Adrenal gland (tissue), 12 donors: ENCODE results near the gene CDHR5. TPM values are rescaled to one million over a fixed set of nuclear protein-coding genes. Genes with fewer than 3 reads are reported as not detected.

Experiments used
- DNase-seq, 7 donors: peaks; one replicate each; pipeline ENCODE4 v3.0.0-alpha.2; 2019 to 2020
- H3K27ac ChIP-seq, 5 donors: fragments of 200-600 bp; sonication (generic) in 4 of 5; 1 replicate in 3 of 5; 2 replicates in 2 of 5; pipeline versions ENCODE4 v1.5.1 to v1.8.0; 2016 to 2020; ENCODE audit warnings: mild to moderate bottlenecking in 1 of 5
- H3K27me3 ChIP-seq: fragments of 200-600 bp; 2 replicates; pipeline ENCODE4 v1.8.0; 2021
- H3K36me3 ChIP-seq, 2 donors: fragments of 200-600 bp; replicated peaks in 1 of 2; 1 replicate in 1 of 2; 2 replicates in 1 of 2; pipeline versions ENCODE4 v1.5.1 to v1.8.0; 2018 to 2022
- H3K4me1 ChIP-seq, 2 donors: fragments of 200-600 bp; replicated peaks in 1 of 2; 1 replicate in 1 of 2; 2 replicates in 1 of 2; pipeline versions ENCODE4 v1.5.1 to v1.8.0; 2018 to 2021
- H3K4me3 ChIP-seq, 4 donors: fragments of 200-600 bp; sonication (generic) in 3 of 4; one replicate each; pipeline ENCODE4 v1.5.1; 2016 to 2018
- H3K9me3 ChIP-seq, 3 donors: fragments of 200-600 bp; sonication (generic) in 1 of 3; replicated peaks in 1 of 3; 1 replicate in 2 of 3; 2 replicates in 1 of 3; pipeline versions ENCODE4 v1.5.1 to v1.8.0; 2016 to 2021
- CTCF ChIP-seq, 6 experiments: fragments of 450-650 bp in 4 of 6; fragments of 200-600 bp in 2 of 6; sonication (generic) in 1 of 6; IDR thresholded peaks; 1 replicate in 5 of 6; 2 replicates in 1 of 6; pipeline versions ENCODE4 v1.5.1 to v1.8.0; 2016 to 2021; ENCODE audit warnings: antibody characterized with exemption in 6 of 6, mild to moderate bottlenecking in 2 of 6, moderate library complexity in 1 of 6
- POLR2A ChIP-seq, 2 donors: fragments of 450-650 bp; IDR thresholded peaks; one replicate each; pipeline ENCODE4 v1.6.1; 2017; ENCODE audit warnings: antibody characterized with exemption in 2 of 2, mild to moderate bottlenecking in 2 of 2, moderate library complexity in 1 of 2
- WGBS, 4 donors: extraction: QIAGEN DNeasy Blood & Tissue Kit in 2 of 4; methylation state at CpG; one replicate each; pipeline versions ENCODE4 v1.1.5 to v1.1.7; 2013 to 2017; 5-methylcytosine and 5-hydroxymethylcytosine counted together
- intact Hi-C, 2 donors: fragments of 100-400 bp; cut with DNase I; formaldehyde crosslinking; loops; one replicate each; pipeline versions ENCODE4 v1.14.1 to v1.15.0; 2022 to 2023
- polyA plus RNA-seq, 3 donors: library from polyadenylated mRNA; stranded (reverse); fragments of 200-250 nt in 2 of 3; fragments of 350-450 nt in 1 of 3; fragmentation: Illumina TruSeq in 1 of 3; extraction: RNeasy Lipid Tissue Mini Kit (QIAGEN cat#74804) in 1 of 3; gene quantifications; one replicate each; pipeline ENCODE4 v1.2.3, GENCODE V29; 2013 to 2014
- total RNA-seq, 9 donors: library from RNA; depleted of rRNA in 4 of 9; stranded (reverse); fragments of >200 nt in 4 of 9; fragments of 120-200 nt in 1 of 9; fragmentation: NEBNext Ultra II Directional in 1 of 9; extraction: Animal tissue kit (Norgen Biotek cat#: 25700) in 1 of 9; gene quantifications; one replicate each; pipeline versions ENCODE4 v1.1.0 to v1.2.4, GENCODE V29; 2013 to 2023
- donor health status: healthy with polysubstance abuse.
- donor health status: Bipolar disorder and iron deficiency.
- donor health status: DM: yes; HTN: yes; CAD: no.
- donor health status: DM: no; HTN: no; CAD: no.
- donor health status: DM: no; HTN: no; CAD: no.
- donor health status: DM: yes; HTN: yes; CAD: no.

CDHR5 gene
- total and polyA plus RNA-seq, 12 donors: 0.31 to 5.2 (median 0.93) TPM; not detected in 1

GRCh38 chr11:665704-666281 lies 41.0 kb upstream of the CDHR5 start:
- Histone ChIP-seq H3K27me3 (no peaks in the 10 kb centered on the region), H3K4me3 (no peak overlapping the region), H3K36me3 (peaks cover 0 to 7% of the 10 kb centered on the region in 2 donors), H3K27ac (peak overlapping the region in 4 of 5 donors; percentile 26 to 62 (median 28)), H3K9me3 (no peaks in the 10 kb centered on the region), H3K4me1 (peaks cover 7 to 14% of the 10 kb centered on the region in 2 donors)
- peak; percentile 40 to 84 (median 69) for DNase-seq
- intact Hi-C loops: no loop called here
- WGBS, 4 donors: 39 to 60% (median 49%) methylated on average over 8 to 11 of the region's 11 CpGs
- TF ChIP-seq POLR2A (IDR thresholded peaks at IDR 0.05): peak in 1 of 2 donors; percentile 37
- no peak for TF ChIP-seq CTCF (IDR thresholded peaks at IDR 0.05)

- H3K4me3 ChIP-seq: no peak overlapping the region
- no peak for TF ChIP-seq CTCF (IDR thresholded peaks at IDR 0.05)
- TF ChIP-seq POLR2A (IDR thresholded peaks at IDR 0.05): no peak
- no peak for DNase-seq
- peaks cover 0 to 7% of the 10 kb centered on the region in 2 donors for H3K36me3 ChIP-seq
- H3K4me1 ChIP-seq: peaks cover 7 to 14% of the 10 kb centered on the region in 2 donors
- intact Hi-C loops: no loop called here
- H3K27me3 ChIP-seq: no peaks in the 10 kb centered on the region
- H3K9me3 ChIP-seq: no peaks in the 10 kb centered on the region
- H3K27ac ChIP-seq: peak overlapping the region in 4 of 5 donors; percentile 26 to 62 (median 28)
- WGBS, 4 donors: 63 to 75% (median 72%) methylated on average over 8 to 15 of the region's 15 CpGs
Observed at GRCh38 chr11:665062-665703, 40.4 kb upstream of the CDHR5 start.

- no peaks in the 10 kb centered on the region for H3K9me3 ChIP-seq
- H3K4me1 ChIP-seq: peaks cover 7 to 9% of the 10 kb centered on the region in 2 donors
- no peak overlapping the region for H3K4me3 ChIP-seq
- no peak overlapping the region for H3K27ac ChIP-seq
- peak; percentile 56 to 89 (median 74) for DNase-seq
- peak; percentile 72 to 90 (median 84) for TF ChIP-seq CTCF (IDR thresholded peaks at IDR 0.05)
- TF ChIP-seq POLR2A (IDR thresholded peaks at IDR 0.05): no peak
- no peaks in the 10 kb centered on the region for H3K27me3 ChIP-seq
- intact Hi-C loops: loop anchor here (2.0 to 5.0 kb wide), 2 partner anchors 60 to 62 kb away; no protein-coding TSS in a partner anchor
- 57 to 81% (median 63%) methylated on average over 9 to 15 of the region's 15 CpGs for WGBS, 4 donors
- H3K36me3 ChIP-seq: peaks cover 0 to 20% of the 10 kb centered on the region in 2 donors
Observed at GRCh38 chr11:662689-663274, 38.0 kb upstream of the CDHR5 start.

- TF ChIP-seq CTCF (IDR thresholded peaks at IDR 0.05): no peak
- intact Hi-C loops: loop anchor here in 1 of 2 donors (5.0 kb wide), 1 partner anchor 61 kb away; no protein-coding TSS in a partner anchor
- Histone ChIP-seq H3K4me1 (peaks cover 5 to 7% of the 10 kb centered on the region in 2 donors), H3K4me3 (no peak overlapping the region), H3K27me3 (no peaks in the 10 kb centered on the region), H3K36me3 (peaks cover 0 to 20% of the 10 kb centered on the region in 2 donors), H3K9me3 (no peaks in the 10 kb centered on the region), H3K27ac (no peak overlapping the region)
- 73 to 82% (median 78%) methylated on average over 17 to 19 of the region's 19 CpGs for WGBS, 4 donors
- DNase-seq: no peak
Observed at GRCh38 chr11:660681-661444, 36.1 kb upstream of the CDHR5 start.
